ENCODE measurements around the gene TICAM2. TPM values are rescaled to one million over a fixed set of nuclear protein-coding genes. Genes with fewer than 3 reads are reported as not detected.

The TICAM2 gene
- total and polyA plus RNA-seq, 8 donors, result 1.4 to 9.9 (median 2.4) TPM; not detected in 3

- TF ChIP-seq EP300 (IDR thresholded peaks at IDR 0.05), result no peak
- no peak for TF ChIP-seq POLR2AphosphoS5 (IDR thresholded peaks at IDR 0.05)
- TF ChIP-seq POLR2A (IDR thresholded peaks at IDR 0.05), result no peak
- TF ChIP-seq CTCF (IDR thresholded peaks at IDR 0.05), result no peak
- Histone ChIP-seq H3K4me1 (no peaks in the 10 kb centered on the region), H3K27ac (no peak overlapping the region), H3K27me3 (peaks cover 0 to 13% (median 0%) of the 10 kb centered on the region in 3 donors), H3K4me3 (no peak overlapping the region), H3K36me3 (no peaks in the 10 kb centered on the region), H3K9me3 (no peaks in the 10 kb centered on the region)
- 78 to 90% (median 85%) methylated on average over 2 of the region's 2 CpGs for WGBS, 5 donors
- no peak for DNase-seq
- intact Hi-C loops (cut with DNase I; ENCODE audit: low total_unique reads), result loop anchor here (10.0 kb wide), 1 partner anchor 421 kb away; no protein-coding TSS in a partner anchor
These were observed 41.8 kb upstream of the TICAM2 start for GRCh38 chr5:115644046-115644445.

DNA sequence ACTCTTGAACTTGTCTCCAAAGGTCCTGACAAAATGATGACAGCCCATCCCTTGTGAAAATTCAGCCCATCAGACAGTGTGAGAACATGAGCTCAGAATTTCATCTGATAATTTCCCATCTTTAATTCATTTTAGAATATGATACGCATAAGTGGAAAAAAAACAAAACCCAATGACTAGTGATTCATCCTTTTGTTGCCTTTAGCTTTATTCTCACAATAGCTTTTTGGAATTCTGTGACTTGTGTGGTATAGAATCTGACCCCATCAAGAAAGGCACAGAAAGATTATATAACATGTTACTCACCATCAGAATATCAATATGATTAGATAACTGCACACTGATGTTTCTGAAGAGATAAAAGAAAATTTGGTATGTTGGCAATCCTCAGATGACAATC lies 39.7 kb upstream of the TICAM2 start:
- H3K27me3 ChIP-seq, result peaks cover 0 to 13% (median 0%) of the 10 kb centered on the region in 3 donors
- H3K4me3 ChIP-seq, result no peak overlapping the region
- no peak overlapping the region for H3K27ac ChIP-seq
- H3K36me3 ChIP-seq, result no peaks in the 10 kb centered on the region
- 69 to 96% (median 86%) methylated on average over 1 of the region's 1 CpG for WGBS, 5 donors
- TF ChIP-seq POLR2AphosphoS5 (IDR thresholded peaks at IDR 0.05) (no peak), CTCF (IDR thresholded peaks at IDR 0.05) (no peak), POLR2A (IDR thresholded peaks at IDR 0.05) (no peak), EP300 (IDR thresholded peaks at IDR 0.05) (no peak)
- DNase-seq, result no peak
- intact Hi-C loops (cut with DNase I; ENCODE audit: low total_unique reads), result loop anchor here (10.0 kb wide), 1 partner anchor 423 kb away; no protein-coding TSS in a partner anchor
- H3K9me3 ChIP-seq, result no peaks in the 10 kb centered on the region
- H3K4me1 ChIP-seq, result no peaks in the 10 kb centered on the region

DNA sequence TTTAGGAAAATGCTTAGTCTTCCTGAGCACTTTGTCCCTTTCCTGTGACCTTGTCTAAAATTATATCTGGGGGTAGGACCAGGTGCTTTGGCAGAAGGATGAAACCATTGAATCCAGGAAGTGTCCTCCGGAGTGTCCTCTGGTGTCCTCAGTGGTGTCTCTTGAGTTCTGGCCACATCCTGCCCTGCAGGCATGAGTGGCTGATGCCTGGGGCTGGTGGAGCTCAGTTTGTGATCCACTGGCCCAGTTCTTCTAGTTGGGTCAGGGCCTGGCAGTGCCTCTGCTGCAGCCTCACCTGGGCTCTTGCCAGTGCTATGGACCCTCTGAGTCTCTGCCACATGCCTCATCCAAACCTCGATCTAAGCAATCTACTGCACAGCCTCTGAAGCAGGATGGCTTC lies 38.0 kb upstream of the TICAM2 start:
- peaks cover 0 to 10% (median 0%) of the 10 kb centered on the region in 3 donors for H3K27me3 ChIP-seq
- DNase-seq, result no peak
- intact Hi-C loops (cut with DNase I; ENCODE audit: low total_unique reads), result loop anchor here (10.0 kb wide), 1 partner anchor 425 kb away; no protein-coding TSS in a partner anchor
- no peaks in the 10 kb centered on the region for H3K36me3 ChIP-seq
- no peaks in the 10 kb centered on the region for H3K9me3 ChIP-seq
- no peak overlapping the region for H3K27ac ChIP-seq
- TF ChIP-seq EP300 (IDR thresholded peaks at IDR 0.05) (no peak), POLR2A (IDR thresholded peaks at IDR 0.05) (no peak), CTCF (IDR thresholded peaks at IDR 0.05) (no peak), POLR2AphosphoS5 (IDR thresholded peaks at IDR 0.05) (no peak)
- no peak overlapping the region for H3K4me3 ChIP-seq
- WGBS, 5 donors, result 50 to 90% (median 77%) methylated on average over 2 of the region's 2 CpGs
- H3K4me1 ChIP-seq, result no peaks in the 10 kb centered on the region

- TF ChIP-seq POLR2AphosphoS5 (IDR thresholded peaks at IDR 0.05) (no peak), EP300 (IDR thresholded peaks at IDR 0.05) (no peak), CTCF (IDR thresholded peaks at IDR 0.05) (no peak), POLR2A (IDR thresholded peaks at IDR 0.05) (no peak)
- H3K27ac ChIP-seq, result no peak overlapping the region
- intact Hi-C loops (cut with DNase I; ENCODE audit: low total_unique reads), result no loop called here
- no peak overlapping the region for H3K4me3 ChIP-seq
- peaks cover 0 to 3% (median 1%) of the 10 kb centered on the region in 4 donors for H3K4me1 ChIP-seq
- H3K9me3 ChIP-seq, result no peaks in the 10 kb centered on the region
- no peaks in the 10 kb centered on the region for H3K36me3 ChIP-seq
- DNase-seq, result no peak
- 31 to 72% (median 48%) methylated on average over 1 of the region's 1 CpG for WGBS, 5 donors
- peaks cover 0 to under 1% (median 0%) of the 10 kb centered on the region in 3 donors for H3K27me3 ChIP-seq
These were observed 37.1 kb upstream of the TICAM2 start for GRCh38 chr5:115639377-115639776.

Measured in stomach (tissue), 9 donors.